GM23248 (cell line): ENCODE data around the gene PLCB4. TPM values are rescaled to one million over a fixed set of nuclear protein-coding genes. Genes with fewer than 3 reads are reported as not detected.

Source experiments
- DNase-seq: peaks from one replicate; pipeline ENCODE4 v3.0.0-alpha.2; 2015
- H2AFZ ChIP-seq: fragments of 200-600 bp; sonication (generic); 2 replicates; pipeline ENCODE4 v1.6.1; 2016; ENCODE audit warnings: antibody characterized with exemption
- H3F3A ChIP-seq: fragments of 200-600 bp; sonication (generic); 2 replicates; pipeline ENCODE4 v1.6.1; 2016; ENCODE audit warnings: mild to moderate bottlenecking, antibody characterized with exemption, mixed run types; ENCODE audit not compliant: insufficient read depth
- H3K27ac ChIP-seq: fragments of 200-600 bp; sonication (generic); 2 replicates; pipeline ENCODE4 v1.5.1; 2016; ENCODE audit warnings: mild to moderate bottlenecking
- H3K27me3 ChIP-seq: fragments of 200-600 bp; sonication (generic); replicated peaks from 2 replicates; pipeline ENCODE4 v1.6.1; 2016; ENCODE audit warnings: mild to moderate bottlenecking; ENCODE audit not compliant: insufficient read depth
- H3K36me3 ChIP-seq: fragments of 200-600 bp; sonication (generic); 2 replicates; pipeline ENCODE4 v1.6.1; 2016; ENCODE audit warnings: low read depth, mild to moderate bottlenecking
- H3K4me1 ChIP-seq: fragments of 200-600 bp; sonication (generic); 2 replicates; pipeline ENCODE4 v1.6.1; 2016; ENCODE audit warnings: mild to moderate bottlenecking; ENCODE audit not compliant: insufficient read depth
- H3K4me2 ChIP-seq: fragments of 200-600 bp; sonication (generic); one replicate; pipeline ENCODE4 v1.6.1; 2016; ENCODE audit warnings: mild to moderate bottlenecking; ENCODE audit not compliant: unreplicated experiment
- H3K4me3 ChIP-seq: fragments of 200-600 bp; sonication (generic); 2 replicates; pipeline ENCODE4 v1.5.1; 2016; ENCODE audit warnings: mild to moderate bottlenecking
- H3K79me2 ChIP-seq: fragments of 200-600 bp; sonication (generic); 2 replicates; pipeline ENCODE4 v1.6.1; 2016; ENCODE audit warnings: mild to moderate bottlenecking; ENCODE audit not compliant: insufficient read depth
- H3K9ac ChIP-seq: fragments of 200-600 bp; sonication (generic); 2 replicates; pipeline ENCODE4 v1.6.1; 2016; ENCODE audit warnings: mild to moderate bottlenecking
- H3K9me2 ChIP-seq: fragments of 200-600 bp; sonication (generic); 2 replicates; pipeline ENCODE4 v1.6.1; 2016; ENCODE audit warnings: mixed run types, mild to moderate bottlenecking, moderate library complexity; ENCODE audit not compliant: insufficient read depth
- H3K9me3 ChIP-seq: fragments of 200-600 bp; sonication (generic); one replicate; pipeline ENCODE4 v1.6.1; 2017; ENCODE audit warnings: low read depth
- H4K20me1 ChIP-seq: fragments of 200-600 bp; sonication (generic); 2 replicates; pipeline ENCODE4 v1.6.0; 2016; ENCODE audit not compliant: insufficient read depth
- EZH2 ChIP-seq: fragments of 200-600 bp; sonication (generic); IDR thresholded peaks from 2 replicates; pipeline ENCODE4 v1.6.1; 2018; ENCODE audit warnings: antibody characterized with exemption, mild to moderate bottlenecking; ENCODE audit not compliant: insufficient read depth, poor library complexity, severe bottlenecking
- EZH2phosphoT487 ChIP-seq: fragments of 200-600 bp; sonication (generic); IDR thresholded peaks from 2 replicates; pipeline ENCODE4 v1.6.1; 2018; ENCODE audit warnings: antibody characterized with exemption, moderate library complexity, mild to moderate bottlenecking, low read depth; ENCODE audit not compliant: insufficient read depth
- WGBS, 2 experiments: methylation state at CpG; one replicate each; pipeline ENCODE4 v1.1.6; 2015 to 2017; ENCODE audit warnings: low lambda C conversion rate in 2 of 2, low coverage in 1 of 2; ENCODE audit errors: missing lambda C conversion rate in 2 of 2; 5-methylcytosine and 5-hydroxymethylcytosine counted together
- in situ Hi-C: fragments of 300-500 bp; cut with MboI; formaldehyde crosslinking; loops from 2 replicates; pipeline ENCODE4 v1.15.0; 2020
- polyA plus RNA-seq: library from polyadenylated mRNA; unstranded; fragments of >200 nt; fragmentation: Nextera tagmentation; extraction: Ambion mirVana; gene quantifications from 2 replicates; pipeline ENCODE4 v1.2.1, GENCODE V29; 2016
- total RNA-seq: library from RNA; depleted of rRNA; stranded (reverse); fragments of >200 nt; shearing (Covaris generic); gene quantifications from 2 replicates; pipeline ENCODE4 v1.2.3, GENCODE V29; 2014

The PLCB4 gene
- total and polyA plus RNA-seq, 2 experiments from 2014 or later = 5.0 to 9.5 TPM

GRCh38 chr20:9142809-9143208 lies 73.9 kb downstream of the PLCB4 start:
- Histone ChIP-seq H3K79me2 (no peaks in the 10 kb centered on the region), H2AFZ (no peak overlapping the region), H4K20me1 (no peaks in the 10 kb centered on the region), H3K4me2 (no peak overlapping the region), H3F3A (no peaks in the 10 kb centered on the region), H3K4me1 (0 out of 2 replicates have a peak, but pooled peaks cover 6% of the 10 kb centered on the region), H3K9ac (no peak overlapping the region), H3K27me3 (no peaks in the 10 kb centered on the region), H3K36me3 (no peaks in the 10 kb centered on the region), H3K9me2 (no peaks in the 10 kb centered on the region), H3K4me3 (no peak overlapping the region), H3K9me3 (no peaks in the 10 kb centered on the region), H3K27ac (no peak overlapping the region)
- in situ Hi-C loops = no loop called here
- TF ChIP-seq EZH2phosphoT487 = no peak
- no peak for TF ChIP-seq EZH2
- DNase-seq = no peak
- 77 to 80% methylated on average over 3 of the region's 3 CpGs for WGBS, 2 experiments

- H4K20me1 ChIP-seq = no peaks in the 10 kb centered on the region
- no peak overlapping the region for H3K27ac ChIP-seq
- no peaks in the 10 kb centered on the region for H3K9me3 ChIP-seq
- no peak overlapping the region for H3K4me2 ChIP-seq
- 12 to 20% methylated on average over 1 of the region's 1 CpG for WGBS, 2 experiments
- no peak overlapping the region for H2AFZ ChIP-seq
- no peak overlapping the region for H3K9ac ChIP-seq
- TF ChIP-seq EZH2 (no peak), EZH2phosphoT487 (no peak)
- H3K9me2 ChIP-seq = no peaks in the 10 kb centered on the region
- H3F3A ChIP-seq = no peaks in the 10 kb centered on the region; the same call in 1 of the 2 replicates
- H3K4me3 ChIP-seq = no peak overlapping the region
- H3K79me2 ChIP-seq = no peaks in the 10 kb centered on the region
- no peaks in the 10 kb centered on the region for H3K36me3 ChIP-seq
- H3K4me1 ChIP-seq = 0 out of 2 replicates have a peak, but pooled peaks cover 12% of the 10 kb centered on the region
- in situ Hi-C loops = no loop called here
- no peak for DNase-seq
- no peaks in the 10 kb centered on the region for H3K27me3 ChIP-seq
Observed at GRCh38 chr20:9143926-9144325, 75.0 kb downstream of the PLCB4 start.

DNA sequence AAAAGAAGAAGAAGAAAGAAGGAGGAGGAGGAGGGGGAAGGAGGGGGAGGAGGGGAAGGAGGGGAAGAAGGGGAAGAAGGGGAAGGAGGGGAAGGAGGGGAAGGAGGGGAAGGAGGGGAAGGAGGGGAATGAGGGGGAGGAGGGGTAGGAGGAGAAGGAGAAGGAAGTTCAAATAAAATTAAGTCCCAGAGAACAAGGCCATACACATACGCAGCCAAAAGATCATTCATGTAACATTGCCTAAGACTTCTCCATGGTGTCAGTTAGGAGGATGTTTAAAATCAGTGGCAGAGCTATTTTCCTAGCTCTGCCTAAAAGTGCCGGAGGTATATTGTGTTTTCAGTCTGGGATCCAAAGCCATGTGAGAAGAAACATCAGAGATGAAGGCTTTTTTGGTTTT lies 75.8 kb downstream of the PLCB4 start:
- in situ Hi-C loops = no loop called here
- Histone ChIP-seq H3K9me2 (no peaks in the 10 kb centered on the region), H3K27ac (no peak overlapping the region), H4K20me1 (no peaks in the 10 kb centered on the region), H3K4me3 (no peak overlapping the region), H3K9me3 (no peaks in the 10 kb centered on the region), H3K36me3 (no peaks in the 10 kb centered on the region), H3K9ac (no peak overlapping the region), H3F3A (no peaks in the 10 kb centered on the region; the same call in 1 of the 2 replicates), H3K27me3 (no peaks in the 10 kb centered on the region), H3K4me1 (0 out of 2 replicates have a peak, but pooled peaks cover 12% of the 10 kb centered on the region), H3K79me2 (no peaks in the 10 kb centered on the region), H2AFZ (no peak overlapping the region), H3K4me2 (no peak overlapping the region)
- 46 to 50% methylated on average over 2 of the region's 2 CpGs for WGBS, 2 experiments
- TF ChIP-seq EZH2 (no peak), EZH2phosphoT487 (no peak)
- no peak for DNase-seq

DNA sequence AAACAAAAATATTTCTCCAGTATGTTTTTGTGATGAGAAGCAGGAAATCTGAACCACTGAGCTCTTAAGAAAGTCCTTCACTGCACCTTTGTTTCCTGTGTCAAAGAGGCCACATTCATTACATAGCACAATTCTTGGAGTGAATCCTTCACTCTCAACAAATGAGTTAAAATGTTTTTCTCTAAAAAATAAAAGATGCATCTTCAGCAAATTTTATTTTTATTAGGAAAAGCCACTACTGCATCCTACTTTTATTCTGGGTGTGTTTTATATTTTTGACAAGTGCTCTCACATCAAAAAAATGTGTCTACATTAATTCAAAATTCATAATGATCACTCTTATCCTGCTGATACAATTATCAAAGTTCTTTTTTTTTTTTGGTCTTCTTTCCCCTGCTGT lies 76.3 kb downstream of the PLCB4 start:
- H3K79me2 ChIP-seq = no peaks in the 10 kb centered on the region
- no peaks in the 10 kb centered on the region for H3K27me3 ChIP-seq
- no peak overlapping the region for H3K9ac ChIP-seq
- no peak for DNase-seq
- no peak overlapping the region for H3K4me2 ChIP-seq
- no peaks in the 10 kb centered on the region; the same call in 1 of the 2 replicates for H3F3A ChIP-seq
- no peaks in the 10 kb centered on the region for H3K9me3 ChIP-seq
- no peak overlapping the region for H2AFZ ChIP-seq
- H3K9me2 ChIP-seq = no peaks in the 10 kb centered on the region
- H3K4me1 ChIP-seq = 0 out of 2 replicates have a peak, but pooled peaks cover 12% of the 10 kb centered on the region
- no peaks in the 10 kb centered on the region for H4K20me1 ChIP-seq
- no peaks in the 10 kb centered on the region for H3K36me3 ChIP-seq
- H3K27ac ChIP-seq = no peak overlapping the region
- TF ChIP-seq EZH2phosphoT487 = no peak
- TF ChIP-seq EZH2 = no peak
- H3K4me3 ChIP-seq = no peak overlapping the region
- in situ Hi-C loops = no loop called here

GRCh38 chr20:9146649-9147048 lies 77.8 kb downstream of the PLCB4 start:
- Histone ChIP-seq H3K4me1 (0 out of 2 replicates have a peak, but pooled peaks cover 12% of the 10 kb centered on the region), H3K4me2 (no peak overlapping the region), H2AFZ (no peak overlapping the region), H3K9me3 (no peaks in the 10 kb centered on the region), H3K9me2 (no peaks in the 10 kb centered on the region), H3K4me3 (no peak overlapping the region), H3K9ac (no peak overlapping the region), H3K79me2 (no peaks in the 10 kb centered on the region), H4K20me1 (no peaks in the 10 kb centered on the region), H3K36me3 (no peaks in the 10 kb centered on the region), H3K27ac (no peak overlapping the region), H3F3A (no peaks in the 10 kb centered on the region; the same call in 1 of the 2 replicates), H3K27me3 (no peaks in the 10 kb centered on the region)
- 85 to 92% methylated on average over 2 of the region's 2 CpGs for whole genome bisulfite sequencing, 2 experiments
- no peak for DNase-seq
- no peak for TF ChIP-seq EZH2phosphoT487
- no peak for TF ChIP-seq EZH2
- in situ Hi-C loops = no loop called here
